GM20000 (cell line): Measurements from ENCODE around the gene DCDC2.
"Not testable (repeated sequence)": the region's sequence is repeated elsewhere in the genome, so short reads cannot be mapped to it uniquely, and the experiment has no call there.

Experiments
- DNase-seq: peaks from one replicate; pipeline ENCODE4 v3.0.0; 2012; ENCODE audit warnings: low spot score
- CTCF ChIP-seq: IDR thresholded peaks from 2 replicates; pipeline ENCODE4 v1.5.1; 2012; ENCODE audit warnings: mild to moderate bottlenecking, control low read depth; ENCODE audit errors: extremely low read depth, missing control alignments

The DCDC2 gene

GRCh38 chr6:24270011-24270410, 87.8 kb downstream of the DCDC2 start:
- no peak for DNase-seq
- no peak for TF ChIP-seq CTCF

- not testable (repeated sequence) for DNase-seq
Observed at GRCh38 chr6:24258214-24258613, 99.6 kb downstream of the DCDC2 start.

GRCh38 chr6:24257282-24257681, 100.6 kb downstream of the DCDC2 start:
- no peak for TF ChIP-seq CTCF
- DNase-seq: no peak

- TF ChIP-seq CTCF: no peak
- DNase-seq: no peak
Observed at GRCh38 chr6:24255676-24256075, 102.2 kb downstream of the DCDC2 start.

GRCh38 chr6:24253360-24253759, 104.5 kb downstream of the DCDC2 start:
- TF ChIP-seq CTCF: no peak
- no peak for DNase-seq

GRCh38 chr6:24252280-24252679, 105.6 kb downstream of the DCDC2 start:
- no peak for DNase-seq
- TF ChIP-seq CTCF: no peak

- no peak for DNase-seq
- no peak for TF ChIP-seq CTCF
Observed at GRCh38 chr6:24251339-24251738, 106.5 kb downstream of the DCDC2 start.

GRCh38 chr6:24249926-24250325, 107.9 kb downstream of the DCDC2 start:
- TF ChIP-seq CTCF: no peak
- DNase-seq: no peak
